ENCODE measurements around the gene CA10. TPM values are rescaled to one million over a fixed set of nuclear protein-coding genes. Genes with fewer than 3 reads are reported as not detected.

The CA10 gene
- total RNA-seq, 1 experiment from 2014 or later = 0.46 TPM

DNA sequence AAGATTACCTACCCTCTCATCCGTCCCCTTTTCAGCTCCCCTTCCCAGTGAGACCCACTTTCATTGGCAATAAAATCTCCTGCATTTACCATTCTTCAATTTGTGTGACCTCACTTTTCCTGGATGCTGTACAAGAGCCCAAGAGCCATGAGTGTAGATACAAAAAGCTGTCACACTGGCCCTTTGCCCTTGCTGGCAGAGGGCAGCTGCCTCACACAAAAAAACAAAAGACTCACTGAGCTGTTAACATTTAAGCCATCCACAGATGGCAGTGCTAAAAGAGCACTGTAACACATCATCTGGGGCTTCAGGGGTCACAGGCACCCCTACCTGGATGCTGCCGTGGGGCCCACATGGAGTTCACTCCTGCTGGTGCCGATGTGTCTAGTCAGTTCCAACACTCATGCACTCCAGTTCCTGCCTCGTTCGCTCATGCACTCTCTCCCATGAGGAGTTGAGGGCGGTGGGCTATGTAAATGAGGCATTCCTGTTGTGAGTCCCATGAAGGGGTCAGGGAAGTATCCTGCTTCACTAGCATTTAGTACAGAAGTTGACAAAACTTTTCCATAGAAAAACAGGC lies 123.1 kb downstream of the CA10 start:
- Histone ChIP-seq H3K4me2 (ENCODE audit: insufficient read depth, insufficient read length, low read length) (no peak overlapping the region), H3K27ac (ENCODE audit: insufficient read length, low read depth, low read length) (no peak overlapping the region), H4K20me1 (ENCODE audit: control insufficient read depth, insufficient read depth, insufficient read length) (no peaks in the 10 kb centered on the region), H3K4ac (ENCODE audit: low read depth, low read length) (no peak overlapping the region), H3T11ph (ENCODE audit: low read length) (no peak overlapping the region), H3K18ac (ENCODE audit: insufficient read length, low read depth, low read length) (no peak overlapping the region), H2AFZ (ENCODE audit: low read length) (no peak overlapping the region), H3K79me1 (ENCODE audit: insufficient read depth, low read depth, low read length, poor library complexity, severe bottlenecking) (no peaks in the 10 kb centered on the region), H3K27me3 (ENCODE audit: insufficient read depth, low read length) (no peaks in the 10 kb centered on the region), H4K8ac (replicated peaks; ENCODE audit: insufficient read length, low read depth, low read length) (no peak overlapping the region), H3K23me2 (ENCODE audit: insufficient read length, low read depth, low read length, poor library complexity, severe bottlenecking) (no peaks in the 10 kb centered on the region), H3K56ac (ENCODE audit: insufficient read length, low read depth, low read length) (no peak overlapping the region), H2BK5ac (ENCODE audit: insufficient read length, low read length) (no peak overlapping the region), H2AK5ac (ENCODE audit: insufficient read length, low read length) (no peak overlapping the region), H3K4me1 (ENCODE audit: insufficient read depth, low read length) (no peaks in the 10 kb centered on the region), H3K9ac (ENCODE audit: extremely low read depth, insufficient read length, low read length) (no peak overlapping the region), H3K23ac (ENCODE audit: insufficient read length, low read depth, low read length) (no peak overlapping the region), H3K9me3 (ENCODE audit: control insufficient read depth, low read depth, low read length) (no peaks in the 10 kb centered on the region), H2BK20ac (ENCODE audit: low read depth, low read length, poor library complexity, severe bottlenecking) (no peak overlapping the region), H2BK15ac (ENCODE audit: low read depth, low read length) (no peak overlapping the region), H4K5ac (ENCODE audit: insufficient read length, low read depth, low read length) (no peak overlapping the region), H4K91ac (ENCODE audit: insufficient read length, low read depth, low read length) (no peak overlapping the region), H3K79me2 (ENCODE audit: insufficient read depth, low read length) (no peaks in the 10 kb centered on the region), H2BK12ac (ENCODE audit: insufficient read length, low read depth, low read length) (no peak overlapping the region), H2BK120ac (ENCODE audit: low read depth, low read length, poor library complexity, severe bottlenecking) (no peak overlapping the region), H3K14ac (ENCODE audit: insufficient read depth, low read length) (no peak overlapping the region)
- no peak for DNase-seq
- Mint-ChIP-seq H3K4me3 (no peak overlapping the region), H3K9me3 (no peaks in the 10 kb centered on the region), H3K27me3 (ENCODE audit: low read depth) (no peaks in the 10 kb centered on the region), H3K4me1 (peaks cover 8 to 10% of the 10 kb centered on the region in 2 experiments), H3K27ac (peak overlapping the region in 1 of 3 experiments; percentile 40; a peak in 2 of 7 replicates), H3K36me3 (ENCODE audit: insufficient read depth in 1 of 3, low read depth in 3 of 3) (no peaks in the 10 kb centered on the region)
- WGBS (ENCODE audit: extremely low coverage, insufficient read length, low lambda C conversion rate) = no CpG with 5 or more reads among the region's 6 CpGs
- TF ChIP-seq CTCF (conservative IDR thresholded peaks at IDR 0.05) = no peak

All from H9 (cell line).